NCI-H774 (cell line): Measurements from ENCODE around the gene TPP1.

Experiments used
- DNase-seq: peaks from one replicate; lab custom pipeline; 2025; lab: John Stamatoyannopoulos, UW

Gene TPP1

GRCh38 chr11:6627762-6628241 is 8.6 kb upstream of the TPP1 start:
- no peak for DNase-seq

GRCh38 chr11:6626971-6627761 is 7.9 kb upstream of the TPP1 start:
- no peak for DNase-seq

- DNase-seq, result no peak
Observed at GRCh38 chr11:6625832-6626420, 6.7 kb upstream of the TPP1 start.

- DNase-seq, result no peak
Observed at GRCh38 chr11:6625156-6625831, 6.1 kb upstream of the TPP1 start.

GRCh38 chr11:6623391-6624363 is 4.5 kb upstream of the TPP1 start:
- no peak for DNase-seq

- DNase-seq, result peak; percentile 33
Observed at GRCh38 chr11:6622261-6623171, 3.3 kb upstream of the TPP1 start.

GRCh38 chr11:6621711-6622211 is 2.5 kb upstream of the TPP1 start:
- no peak for DNase-seq

- no peak for DNase-seq
Observed at GRCh38 chr11:6620636-6621035, 1.4 kb upstream of the TPP1 start.

- DNase-seq, result no peak
Observed at GRCh38 chr11:6618117-6619003, 862 bp downstream of the TPP1 start.

GRCh38 chr11:6617315-6617781 is 1.9 kb downstream of the TPP1 start:
- DNase-seq, result no peak

GRCh38 chr11:6616596-6617250 is 2.5 kb downstream of the TPP1 start:
- DNase-seq, result no peak

GRCh38 chr11:6615882-6616585 is 3.2 kb downstream of the TPP1 start:
- DNase-seq, result no peak

GRCh38 chr11:6615046-6615445 is 4.2 kb downstream of the TPP1 start:
- no peak for DNase-seq

- no peak for DNase-seq
Observed at GRCh38 chr11:6614446-6614845, 4.8 kb downstream of the TPP1 start.

- no peak for DNase-seq
Observed at GRCh38 chr11:6613496-6613895, 5.7 kb downstream of the TPP1 start.

GRCh38 chr11:6612213-6613041 is 6.8 kb downstream of the TPP1 start, which contains the start of gene TAF10:
Gene TAF10 (minus strand): TSS chr11:6612216. CDS start chr11:6612189, 27 bp downstream.
- DNase-seq, result peak; percentile 96

- no peak for DNase-seq
Observed at GRCh38 chr11:6611963-6612212, 7.3 kb downstream of the TPP1 start.
